HTR-8/SVneo (cell line): ENCODE data around the gene ADAM23.

Experiments
- DNase-seq: peaks from one replicate; pipeline ENCODE4 v3.0.0; 2011; ENCODE audit warnings: low spot score, mixed read lengths; ENCODE audit not compliant: insufficient read length
- FAIRE-seq: peaks from 2 replicates; lab custom pipeline; 2011; peaks lifted over from hg19 to GRCh38; lab: Jason Lieb, UNC

ADAM23 gene

DNA sequence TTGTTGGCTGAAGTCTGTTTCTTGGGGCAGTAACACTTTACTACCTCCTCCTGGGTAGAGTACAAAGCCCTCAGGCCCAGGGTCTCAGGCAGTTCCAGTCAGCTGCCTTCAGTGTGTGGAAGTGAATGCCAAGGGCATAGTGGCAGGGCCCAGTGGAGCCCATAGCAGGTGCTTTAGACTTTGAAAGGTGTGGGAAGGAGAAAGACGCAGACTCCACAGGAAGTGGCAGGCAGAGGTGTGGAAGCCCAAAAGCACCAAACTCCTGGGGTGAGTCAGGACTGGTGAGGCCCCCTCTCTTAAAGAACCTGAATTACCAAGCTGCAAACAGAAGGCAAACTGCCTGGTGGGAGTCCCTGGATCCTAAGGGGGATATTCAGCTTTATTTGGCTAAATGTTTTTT lies 45.3 kb downstream of the ADAM23 start:
- DNase-seq = no peak

DNA sequence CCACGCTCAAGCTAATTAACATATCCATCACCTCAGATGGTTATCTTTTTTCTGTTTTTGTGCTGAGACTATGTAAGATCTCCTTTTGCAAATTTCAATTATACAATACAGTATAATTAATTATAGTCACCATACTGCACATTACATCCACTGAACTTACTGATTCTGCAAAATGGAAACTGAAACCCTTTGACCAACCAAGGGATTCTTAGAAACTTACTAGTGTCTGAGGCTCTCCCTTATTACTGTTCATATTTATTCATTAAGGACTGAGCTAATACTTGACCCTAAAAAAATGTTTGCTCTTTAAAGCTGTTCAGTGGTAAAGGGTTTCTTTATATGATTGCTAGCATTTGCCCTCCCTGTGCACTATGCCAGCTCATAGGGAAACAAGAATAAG lies 50.7 kb downstream of the ADAM23 start:
- DNase-seq (no peak), FAIRE-seq (no peak)

More for the DNA sequence above, 45.3 kb downstream of the ADAM23 start:
- no peak for FAIRE-seq

DNA sequence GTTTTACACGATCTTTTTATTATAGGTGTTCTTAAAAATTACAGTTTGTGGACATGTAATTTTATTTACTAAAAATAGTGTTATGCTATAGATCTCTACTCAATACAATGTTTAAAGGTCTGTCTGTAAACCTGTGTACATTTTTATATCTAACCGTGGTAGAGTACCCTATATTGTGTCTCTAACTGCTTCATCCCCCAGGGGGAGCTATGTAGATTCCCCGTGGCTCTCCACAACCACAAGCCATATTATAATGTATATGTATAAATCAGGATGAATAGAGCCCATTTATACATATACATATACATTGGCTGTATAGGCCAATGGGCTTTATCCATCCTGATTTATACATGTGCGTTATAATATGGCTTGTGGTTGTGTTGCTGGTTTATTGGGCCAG lies 59.4 kb downstream of the ADAM23 start:
- FAIRE-seq = no peak
- DNase-seq = no peak

DNA sequence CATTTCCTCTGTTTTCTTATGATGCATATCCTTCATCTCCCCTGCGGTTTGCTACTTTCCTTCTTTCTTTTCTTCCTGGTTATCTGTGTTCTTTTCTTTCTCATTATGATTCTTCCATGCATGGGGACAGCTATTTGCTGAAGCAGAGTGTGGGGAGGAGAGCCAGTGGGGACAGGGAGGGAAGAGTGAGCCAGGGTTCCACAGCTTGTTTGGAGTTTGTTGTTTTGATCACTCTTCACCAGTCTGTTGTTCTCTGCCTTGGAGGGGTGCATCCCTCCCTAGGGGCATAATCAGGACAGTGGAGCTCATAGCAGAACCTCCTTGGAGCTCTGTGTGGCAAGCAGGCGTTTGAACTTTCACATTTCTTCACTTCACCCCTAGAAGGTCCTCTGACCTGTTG lies 68.0 kb downstream of the ADAM23 start:
- DNase-seq (no peak), FAIRE-seq (no peak)

DNA sequence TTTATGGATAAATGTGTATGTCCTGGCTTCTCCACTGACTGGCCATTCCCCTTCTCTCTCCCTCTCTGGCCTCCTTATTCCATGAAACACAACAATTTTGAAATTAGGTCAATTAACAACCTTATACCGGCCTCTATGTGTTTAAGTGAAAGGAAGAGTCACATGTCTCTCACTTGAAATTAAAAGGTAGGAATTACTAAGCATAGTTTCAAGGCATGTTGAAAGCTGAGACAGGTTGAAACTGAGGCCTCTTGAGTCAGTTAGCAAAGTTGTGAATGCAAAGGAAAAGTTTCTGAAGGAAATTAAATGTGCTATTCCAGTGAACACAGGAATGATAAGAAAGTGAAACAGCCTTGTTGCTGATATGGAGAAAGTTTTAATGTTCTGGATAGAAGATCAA lies 69.7 kb downstream of the ADAM23 start:
- DNase-seq (no peak), FAIRE-seq (no peak)

DNA sequence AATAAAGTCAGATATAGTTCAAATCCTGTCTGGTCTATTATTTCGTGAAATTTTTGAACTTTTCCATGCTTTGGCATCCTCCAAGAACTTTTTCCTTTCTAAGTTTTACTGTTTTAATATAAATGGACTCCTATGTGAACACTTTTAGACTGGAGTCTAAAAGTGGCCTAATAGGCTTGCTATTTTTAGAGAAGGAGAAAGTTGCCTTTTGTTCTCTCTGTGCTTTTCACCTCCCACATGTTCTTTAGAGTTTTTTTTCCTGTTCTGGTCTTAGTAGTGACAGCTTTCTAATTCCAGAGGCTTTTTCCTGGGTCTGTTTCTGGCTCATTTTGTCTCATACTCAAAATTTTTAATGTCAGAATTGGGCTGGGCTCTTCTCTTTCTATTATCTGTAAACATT lies 72.2 kb downstream of the ADAM23 start:
- no peak for FAIRE-seq
- DNase-seq = no peak

DNA sequence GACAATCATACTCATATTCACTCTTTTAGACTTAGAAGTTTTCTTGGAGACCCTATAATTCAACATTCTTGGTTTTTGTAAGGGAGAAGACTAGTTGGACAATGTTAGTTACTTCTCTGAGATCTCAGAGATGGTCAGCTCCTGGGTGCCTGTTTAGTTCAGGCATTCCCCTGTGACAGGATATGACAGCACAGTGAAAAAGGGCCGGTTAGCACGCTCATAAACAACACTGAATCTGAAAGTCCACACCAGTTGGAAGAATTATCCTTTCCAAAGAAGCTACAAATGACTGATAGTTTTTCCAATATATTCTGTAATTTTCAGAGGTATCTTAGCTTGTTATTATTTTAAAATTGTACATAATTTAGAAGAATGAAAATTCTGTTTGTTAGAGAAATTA lies 75.7 kb downstream of the ADAM23 start:
- FAIRE-seq = no peak
- no peak for DNase-seq

DNA sequence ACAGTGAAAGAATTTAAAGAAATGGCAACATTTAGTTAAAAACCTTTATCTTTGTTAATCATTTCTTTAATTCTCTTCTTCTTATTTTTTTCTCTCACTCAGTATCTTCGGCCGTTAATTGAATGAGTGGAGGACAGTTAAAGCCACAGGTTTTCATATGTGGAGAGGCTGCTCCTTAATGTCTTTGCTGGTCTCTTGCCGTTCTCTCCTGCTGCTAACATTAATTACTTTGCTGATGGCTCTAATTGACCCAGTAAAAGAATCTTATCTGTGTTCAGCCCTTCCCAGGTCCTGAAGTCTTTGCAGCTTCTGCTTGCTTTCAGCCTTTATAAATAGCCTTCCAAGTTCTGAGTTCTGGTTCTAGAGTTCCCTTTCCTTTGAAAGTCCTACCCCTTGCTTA lies 77.1 kb downstream of the ADAM23 start:
- DNase-seq (no peak), FAIRE-seq (no peak)

DNA sequence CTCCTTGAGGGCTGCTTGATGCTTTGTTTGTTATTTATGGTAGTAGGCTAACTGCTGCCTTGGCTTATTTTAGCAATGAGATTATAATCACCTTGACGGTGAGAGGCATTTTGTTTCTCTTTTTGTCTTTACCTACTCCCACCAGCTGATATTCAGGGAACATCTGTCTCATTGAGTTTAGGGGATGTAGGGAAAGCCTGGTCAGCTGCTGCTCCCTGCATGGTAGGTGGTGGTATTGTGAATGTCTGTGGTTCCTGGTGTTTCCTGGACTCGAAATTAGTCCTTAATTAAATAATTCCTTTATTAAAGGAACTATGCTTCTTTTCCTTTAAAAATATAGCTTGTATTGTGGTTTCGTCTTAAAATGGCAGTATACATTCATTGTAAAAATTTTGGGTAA lies 77.8 kb downstream of the ADAM23 start:
- DNase-seq = no peak
- no peak for FAIRE-seq

DNA sequence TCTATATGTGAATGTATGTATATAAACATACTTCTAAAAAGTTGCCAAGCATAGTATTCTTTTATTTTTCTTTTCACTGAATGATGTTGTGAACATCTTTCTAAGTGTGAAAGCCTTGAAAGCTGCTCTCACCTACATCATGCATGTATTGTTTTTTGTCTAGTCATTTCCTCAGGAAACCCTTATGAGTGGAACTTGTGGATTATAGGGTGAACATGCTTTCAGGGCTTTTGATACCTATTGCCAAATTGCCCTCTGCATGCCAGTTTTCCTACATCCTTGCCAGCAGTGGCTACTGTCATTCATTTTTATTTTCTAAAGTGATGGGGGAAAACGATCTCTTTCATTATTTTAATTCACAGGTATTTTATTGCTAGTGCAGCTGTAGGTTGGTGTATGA lies 78.3 kb downstream of the ADAM23 start:
- FAIRE-seq (no peak), DNase-seq (no peak)

DNA sequence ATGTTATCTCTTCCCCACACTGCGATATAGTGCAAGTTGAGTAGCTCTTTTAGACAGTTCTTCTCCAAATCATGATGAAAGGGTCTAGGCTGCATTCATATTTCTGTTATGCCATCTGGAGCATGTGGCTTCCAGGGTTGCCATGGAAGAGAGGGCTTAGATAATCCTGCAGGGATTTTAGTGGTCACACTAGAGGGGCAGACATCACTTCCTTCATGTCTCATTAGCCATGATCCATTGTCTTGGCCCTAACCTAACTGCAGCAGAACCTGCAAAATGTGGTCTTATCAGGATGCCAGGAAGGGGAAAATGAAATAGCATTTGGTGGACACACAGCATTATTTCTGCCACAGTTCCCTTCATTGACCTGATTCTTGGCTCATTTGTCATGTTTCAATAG lies 83.1 kb downstream of the ADAM23 start:
- FAIRE-seq = no peak
- no peak for DNase-seq

DNA sequence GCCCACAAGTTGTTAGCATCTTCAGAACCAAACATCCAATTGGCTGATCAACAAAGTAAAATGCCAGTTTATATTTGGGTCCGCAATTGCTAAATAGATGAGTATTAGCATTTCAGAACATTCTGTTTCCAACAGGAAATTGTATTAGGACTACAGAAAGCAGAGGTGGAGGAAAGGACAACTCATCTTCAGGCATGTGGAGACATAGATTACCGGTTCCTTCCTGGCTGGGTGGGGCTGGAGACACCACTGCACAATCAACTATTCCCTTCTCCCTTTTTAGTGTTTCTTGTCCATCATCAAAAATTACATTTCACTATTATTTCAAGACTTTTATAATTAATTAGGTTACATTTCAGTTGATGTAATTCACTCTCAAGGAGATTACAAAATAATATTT lies 83.8 kb downstream of the ADAM23 start:
- no peak for FAIRE-seq
- no peak for DNase-seq

DNA sequence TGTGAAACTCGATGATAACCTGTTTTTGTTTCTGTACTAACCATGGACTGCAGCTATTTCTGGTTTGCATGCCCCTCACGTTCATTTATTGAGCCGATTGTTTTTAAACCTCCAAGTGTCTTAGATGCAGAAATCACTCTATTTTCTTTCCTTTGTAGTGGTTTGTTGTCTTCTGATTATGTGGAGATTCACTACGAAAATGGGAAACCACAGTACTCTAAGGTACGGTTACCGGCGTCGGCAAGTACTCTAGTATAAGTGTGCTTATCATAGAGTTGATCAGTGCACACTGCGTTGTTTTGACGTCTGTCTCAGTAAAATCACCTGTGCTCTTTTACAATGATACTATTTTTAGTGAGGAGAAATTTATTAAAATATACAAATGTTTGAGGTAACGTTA lies 87.4 kb downstream of the ADAM23 start:
- no peak for FAIRE-seq

DNA sequence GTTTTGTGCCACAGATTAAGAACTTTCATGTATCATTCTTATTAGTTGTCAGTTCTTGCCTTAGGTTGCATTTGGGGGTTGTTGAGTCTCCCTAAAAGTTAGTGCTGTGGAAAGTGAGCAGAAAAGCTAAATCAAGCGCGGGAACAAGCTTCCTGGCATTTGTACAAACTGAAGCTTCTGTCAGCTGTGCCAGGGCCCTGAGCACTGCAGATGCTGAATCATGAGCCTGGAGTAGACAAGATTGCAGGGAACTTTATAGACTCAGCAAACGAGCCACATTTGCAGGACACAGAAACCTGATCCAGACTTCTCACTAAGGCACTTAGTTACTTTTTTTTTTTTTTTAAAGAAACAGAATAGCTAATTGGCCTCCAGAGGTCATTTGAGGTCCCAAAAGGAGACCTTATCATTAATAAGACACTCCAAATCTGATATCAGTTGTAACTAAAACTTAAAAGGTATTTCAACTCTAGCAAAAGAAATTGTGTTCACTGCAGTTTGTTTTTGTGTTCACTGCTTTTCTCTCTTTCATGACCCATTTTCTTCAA lies 88.7 kb downstream of the ADAM23 start:
- no peak for DNase-seq
- FAIRE-seq = no peak

More for the DNA sequence above, 87.4 kb downstream of the ADAM23 start:
- no peak for DNase-seq

DNA sequence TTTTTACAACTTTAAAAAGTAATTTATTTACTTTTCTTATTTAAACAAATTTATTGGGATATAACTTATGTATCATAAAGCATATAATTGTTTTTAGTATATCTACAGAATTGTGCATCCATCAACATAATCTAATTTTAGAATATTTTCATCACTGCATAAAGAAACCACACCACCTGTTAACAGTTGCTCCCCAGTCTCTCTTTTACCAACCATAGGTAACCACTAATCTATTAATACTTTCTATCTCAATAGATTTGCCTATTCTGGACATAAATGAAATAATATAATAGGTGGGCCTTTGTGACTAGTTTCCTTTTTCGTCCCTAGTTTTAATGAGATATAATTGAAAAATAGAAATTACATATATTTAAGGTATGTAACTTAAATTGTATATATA lies 90.6 kb downstream of the ADAM23 start:
- no peak for DNase-seq
- FAIRE-seq = no peak

DNA sequence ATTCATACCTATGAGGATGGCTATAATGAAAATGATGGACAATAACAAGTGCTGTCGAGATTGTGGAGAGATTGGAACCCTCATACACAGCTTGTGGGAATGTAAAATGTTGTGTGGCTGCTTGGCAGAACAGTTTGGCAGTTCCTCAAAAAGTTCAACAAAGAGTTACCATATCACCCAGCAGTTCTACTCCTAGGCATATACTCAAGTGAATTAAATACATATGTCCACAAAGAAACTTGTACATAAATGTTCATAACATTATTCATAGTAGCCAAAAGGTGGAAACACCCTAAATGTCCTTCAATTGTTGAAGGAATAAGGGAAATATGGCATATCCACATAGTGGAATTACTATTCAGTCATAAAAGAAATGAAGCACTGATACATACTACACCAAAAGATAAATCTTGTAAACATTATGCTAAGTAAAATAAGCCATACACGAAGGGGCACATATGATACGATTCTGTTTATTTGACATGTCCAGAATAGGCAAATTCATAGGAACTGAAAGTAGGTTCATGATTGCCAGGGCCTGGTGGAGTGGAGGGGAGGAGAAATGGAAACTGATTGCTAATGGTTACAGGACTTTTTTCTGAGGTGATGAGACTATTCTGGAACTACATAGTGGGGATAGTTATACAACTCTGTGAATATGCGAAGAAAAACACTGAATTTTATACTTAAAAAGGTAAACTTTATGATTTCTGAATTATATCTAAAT lies 92.1 kb downstream of the ADAM23 start:
- FAIRE-seq = no peak
- DNase-seq = no peak

DNA sequence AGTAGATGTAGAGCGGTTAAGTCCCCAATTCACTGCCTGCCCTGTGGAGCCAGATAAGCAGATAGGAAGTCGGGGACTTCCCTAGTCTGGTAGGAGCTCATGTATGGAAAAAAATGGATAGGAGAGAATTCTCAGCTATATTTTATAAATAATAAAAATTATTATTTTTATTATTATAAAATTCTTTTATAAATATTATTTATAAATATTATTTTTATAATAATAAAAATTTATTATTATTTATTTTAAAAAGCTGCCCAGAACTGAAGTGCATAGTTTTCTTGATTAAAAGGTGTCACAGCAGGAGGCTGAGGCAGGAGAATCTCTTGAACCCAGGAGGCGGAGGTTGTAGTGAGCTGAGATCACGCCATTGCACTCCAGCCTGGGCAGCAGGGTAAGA lies 97.4 kb downstream of the ADAM23 start:
- FAIRE-seq (no peak), DNase-seq (no peak)

DNA sequence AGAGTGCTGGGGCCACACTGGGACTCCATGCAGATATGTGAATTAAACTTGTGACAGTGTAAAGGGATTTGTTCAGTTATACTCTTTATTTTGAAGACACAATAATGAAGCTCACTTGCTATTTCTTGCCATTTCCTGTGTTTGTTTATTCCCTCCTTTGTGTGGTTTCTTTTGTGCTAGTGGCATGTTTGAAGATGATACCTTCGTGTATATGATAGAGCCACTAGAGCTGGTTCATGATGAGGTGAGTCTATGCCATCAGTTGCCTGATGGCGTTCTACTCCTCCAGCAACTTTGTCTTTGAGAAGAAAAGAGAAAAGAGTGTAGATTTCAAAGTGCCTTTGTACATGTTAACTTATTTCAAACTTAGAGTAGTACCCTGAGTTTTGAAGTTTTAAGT lies 99.7 kb downstream of the ADAM23 start:
- DNase-seq (no peak), FAIRE-seq (no peak)

DNA sequence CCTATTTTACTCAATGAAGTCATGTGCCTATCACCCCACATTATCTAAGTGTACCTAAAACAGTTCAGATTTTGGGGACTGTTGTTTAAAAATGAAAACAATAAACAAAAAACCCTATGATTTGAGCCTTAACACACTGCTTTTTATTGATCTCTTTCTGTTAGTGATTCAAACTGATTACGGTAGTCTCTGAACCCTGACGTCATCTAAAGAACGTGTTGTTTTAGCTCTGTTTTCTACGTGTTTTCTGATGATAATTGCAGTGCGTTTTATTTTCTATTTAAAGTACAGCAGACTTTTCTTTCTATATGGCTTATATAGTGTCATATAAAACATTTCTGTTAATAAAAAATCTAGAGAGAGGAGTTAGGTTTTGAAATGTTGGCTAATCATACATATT lies 105.1 kb downstream of the ADAM23 start:
- FAIRE-seq (no peak), DNase-seq (no peak)

DNA sequence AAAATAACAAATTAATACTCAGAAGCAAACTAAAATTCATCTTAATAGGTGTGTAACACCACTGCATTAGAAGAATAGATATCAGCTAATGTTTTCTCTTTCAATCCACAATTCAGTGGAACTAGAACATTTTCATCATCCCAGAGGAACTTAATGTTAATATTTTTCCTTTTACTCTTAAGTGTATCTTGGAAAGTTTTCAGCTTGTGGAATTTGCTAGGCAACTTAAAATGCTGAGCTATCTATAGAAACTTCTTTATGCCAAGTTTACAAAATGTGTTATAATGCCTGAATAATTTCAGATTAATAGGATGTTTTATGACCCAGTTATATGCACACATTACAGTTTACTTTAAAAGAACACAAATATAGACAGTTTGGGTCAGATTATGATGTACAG lies 112.4 kb downstream of the ADAM23 start:
- DNase-seq (no peak), FAIRE-seq (no peak)

DNA sequence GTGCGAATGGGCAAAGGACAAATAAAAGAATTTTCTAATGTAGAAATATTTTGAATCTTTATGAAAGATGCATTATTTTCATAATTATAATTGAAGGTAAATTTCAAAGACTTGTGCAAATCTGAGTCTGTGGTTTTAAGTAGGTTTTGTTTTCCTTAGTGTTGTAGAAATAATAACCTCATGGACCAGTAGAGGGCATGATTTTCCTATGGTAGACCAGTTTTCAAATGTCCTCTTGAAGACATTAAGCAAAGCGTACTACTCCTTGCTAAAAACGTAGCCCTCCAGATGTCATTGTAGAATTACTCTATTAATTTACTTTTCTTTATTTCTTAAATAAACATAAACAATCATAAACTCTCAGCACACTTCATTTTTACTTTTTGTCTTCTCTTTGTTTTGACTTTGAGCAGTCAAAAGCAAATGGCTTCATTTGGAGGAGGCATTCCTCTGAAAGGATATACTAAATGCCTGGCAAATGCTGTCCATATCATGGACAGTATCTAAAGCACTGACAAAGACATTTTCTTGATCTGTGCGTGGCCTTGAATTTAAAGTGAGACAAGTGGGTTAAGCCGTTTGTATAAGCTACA lies 113.1 kb downstream of the ADAM23 start:
- FAIRE-seq = no peak
- peak; percentile 19 for DNase-seq

DNA sequence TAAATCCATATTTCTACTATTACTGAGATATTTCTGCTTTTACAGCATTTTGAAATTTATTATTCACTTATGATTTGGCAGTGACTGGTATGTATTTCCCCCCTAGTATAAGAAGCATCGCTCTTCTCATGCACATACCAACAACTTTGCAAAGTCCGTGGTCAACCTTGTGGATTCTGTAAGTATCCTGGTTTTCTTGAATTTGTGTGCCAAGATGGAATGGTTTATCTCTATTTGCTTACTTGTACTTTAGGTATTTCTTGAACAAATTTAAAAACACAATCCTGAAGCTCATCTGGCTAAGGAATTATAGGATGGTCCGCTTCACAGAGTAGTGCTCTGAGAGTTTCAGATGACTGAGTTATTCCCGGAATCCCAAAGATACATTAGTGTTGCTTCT lies 114.0 kb downstream of the ADAM23 start:
- FAIRE-seq = no peak

More for the DNA sequence above, 114.0 kb downstream of the ADAM23 start:
- no peak for DNase-seq
